GM12872 (cell line): Measurements from ENCODE around the gene TENT5C.

Experiments
- TF ChIP-seq, protein P1 (sequence below): IDR thresholded peaks from 3 replicates; pipeline ENCODE4 v1.5.1; 2011; ENCODE audit warnings: low read depth, mild to moderate bottlenecking, low read length, moderate library complexity; ENCODE audit not compliant: insufficient read depth

Gene TENT5C

DNA sequence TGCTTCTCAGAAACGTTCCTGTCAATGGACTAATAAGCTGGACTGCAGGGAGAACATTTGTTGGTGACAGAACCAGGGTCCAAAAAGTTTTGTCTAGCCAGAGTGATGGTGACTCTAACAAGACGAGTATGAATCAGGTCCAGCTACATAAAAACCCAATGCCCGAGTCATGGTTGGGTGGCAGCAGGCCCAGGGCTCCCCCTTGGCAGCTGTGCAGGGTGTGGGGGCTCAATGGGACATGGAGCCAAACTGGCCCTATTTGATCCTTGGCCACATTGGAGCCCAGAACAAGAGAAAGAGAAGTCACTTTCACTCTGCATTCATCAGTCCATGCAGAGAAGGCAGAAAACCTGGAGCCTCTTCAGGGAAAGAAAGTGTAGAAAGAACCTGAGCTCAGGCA, 37.9 kb upstream of the TENT5C start:
- TF ChIP-seq, protein P1, sequence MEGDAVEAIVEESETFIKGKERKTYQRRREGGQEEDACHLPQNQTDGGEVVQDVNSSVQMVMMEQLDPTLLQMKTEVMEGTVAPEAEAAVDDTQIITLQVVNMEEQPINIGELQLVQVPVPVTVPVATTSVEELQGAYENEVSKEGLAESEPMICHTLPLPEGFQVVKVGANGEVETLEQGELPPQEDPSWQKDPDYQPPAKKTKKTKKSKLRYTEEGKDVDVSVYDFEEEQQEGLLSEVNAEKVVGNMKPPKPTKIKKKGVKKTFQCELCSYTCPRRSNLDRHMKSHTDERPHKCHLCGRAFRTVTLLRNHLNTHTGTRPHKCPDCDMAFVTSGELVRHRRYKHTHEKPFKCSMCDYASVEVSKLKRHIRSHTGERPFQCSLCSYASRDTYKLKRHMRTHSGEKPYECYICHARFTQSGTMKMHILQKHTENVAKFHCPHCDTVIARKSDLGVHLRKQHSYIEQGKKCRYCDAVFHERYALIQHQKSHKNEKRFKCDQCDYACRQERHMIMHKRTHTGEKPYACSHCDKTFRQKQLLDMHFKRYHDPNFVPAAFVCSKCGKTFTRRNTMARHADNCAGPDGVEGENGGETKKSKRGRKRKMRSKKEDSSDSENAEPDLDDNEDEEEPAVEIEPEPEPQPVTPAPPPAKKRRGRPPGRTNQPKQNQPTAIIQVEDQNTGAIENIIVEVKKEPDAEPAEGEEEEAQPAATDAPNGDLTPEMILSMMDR: no peak

DNA sequence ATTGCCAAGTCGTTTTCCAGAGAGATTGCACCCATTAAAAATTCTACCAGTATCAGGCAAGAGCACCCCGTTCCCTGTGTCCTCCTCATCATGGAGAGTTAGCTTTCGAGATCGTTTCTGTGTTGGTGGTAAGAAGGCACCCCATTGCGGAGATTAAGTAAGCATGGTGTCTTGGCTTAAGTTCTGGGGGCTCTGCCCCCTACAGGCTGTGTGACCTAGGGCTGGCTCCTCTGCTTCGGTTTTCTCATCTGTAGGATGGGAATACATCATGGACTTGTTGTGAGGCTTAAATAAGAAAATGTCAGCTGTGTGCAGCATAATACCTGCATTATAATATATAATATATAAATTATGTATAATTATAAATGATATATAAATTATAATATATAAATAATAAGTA, 36.8 kb upstream of the TENT5C start:
- TF ChIP-seq, protein P1: no peak

- TF ChIP-seq, protein P1: no peak
Measured at GRCh38 chr1:117569856-117570255, 36.0 kb upstream of the TENT5C start.

GRCh38 chr1:117570988-117571409, 34.8 kb upstream of the TENT5C start:
- TF ChIP-seq, protein P1: no peak

- TF ChIP-seq, protein P1: no peak
Measured at GRCh38 chr1:117571496-117571895, 34.4 kb upstream of the TENT5C start.

- TF ChIP-seq, protein P1: no peak
Measured at GRCh38 chr1:117572546-117572945, 33.3 kb upstream of the TENT5C start.

- TF ChIP-seq, protein P1: no peak
Measured at GRCh38 chr1:117573386-117574023, 32.3 kb upstream of the TENT5C start.
